Parathyroid adenoma (tissue), 2 donors: ENCODE data around the gene VEPH1.

Source experiments
- H2AFZ ChIP-seq: fragments of 300-600 bp; sonication (generic); one replicate; pipeline ENCODE4 v1.7.0; 2017; ENCODE audit warnings: antibody characterized with exemption, mild to moderate bottlenecking
- H3K27ac ChIP-seq: fragments of 300-600 bp; sonication (generic); one replicate; pipeline ENCODE4 v1.7.0; 2017
- H3K27me3 ChIP-seq: fragments of 300-600 bp; sonication (generic); one replicate; pipeline ENCODE4 v1.7.0; 2017; ENCODE audit warnings: low read length; ENCODE audit not compliant: control insufficient read depth, insufficient read depth
- H3K36me3 ChIP-seq: fragments of 300-600 bp; sonication (generic); one replicate; pipeline ENCODE4 v1.7.0; 2017; ENCODE audit warnings: low read length; ENCODE audit not compliant: control insufficient read depth, insufficient read depth
- H3K4me1 ChIP-seq: fragments of 300-600 bp; sonication (generic); one replicate; pipeline ENCODE4 v1.7.0; 2017; ENCODE audit warnings: control low read depth
- H3K4me2 ChIP-seq: fragments of 300-600 bp; sonication (generic); one replicate; pipeline ENCODE4 v1.7.0; 2017; ENCODE audit warnings: low read length
- H3K4me3 ChIP-seq: fragments of 300-600 bp; sonication (generic); one replicate; pipeline ENCODE4 v1.7.0; 2017; ENCODE audit warnings: low read depth, low read length
- H3K79me2 ChIP-seq: fragments of 300-600 bp; sonication (generic); one replicate; pipeline ENCODE4 v1.7.0; 2017; ENCODE audit warnings: control low read depth
- H3K9ac ChIP-seq: fragments of 300-600 bp; sonication (generic); one replicate; pipeline ENCODE4 v1.7.0; 2017; ENCODE audit warnings: mild to moderate bottlenecking
- H3K9me3 ChIP-seq: fragments of 300-600 bp; sonication (generic); one replicate; pipeline ENCODE4 v1.7.0; 2017; ENCODE audit warnings: low read length; ENCODE audit not compliant: control insufficient read depth
- TF ChIP-seq, protein P1 (sequence below): fragments of 300-600 bp; sonication (generic); IDR thresholded peaks from one replicate; pipeline ENCODE4 v1.7.0; 2017; ENCODE audit warnings: antibody characterized with exemption, mild to moderate bottlenecking
- donor health status: primary hyperparathyroidism.

VEPH1 gene

DNA sequence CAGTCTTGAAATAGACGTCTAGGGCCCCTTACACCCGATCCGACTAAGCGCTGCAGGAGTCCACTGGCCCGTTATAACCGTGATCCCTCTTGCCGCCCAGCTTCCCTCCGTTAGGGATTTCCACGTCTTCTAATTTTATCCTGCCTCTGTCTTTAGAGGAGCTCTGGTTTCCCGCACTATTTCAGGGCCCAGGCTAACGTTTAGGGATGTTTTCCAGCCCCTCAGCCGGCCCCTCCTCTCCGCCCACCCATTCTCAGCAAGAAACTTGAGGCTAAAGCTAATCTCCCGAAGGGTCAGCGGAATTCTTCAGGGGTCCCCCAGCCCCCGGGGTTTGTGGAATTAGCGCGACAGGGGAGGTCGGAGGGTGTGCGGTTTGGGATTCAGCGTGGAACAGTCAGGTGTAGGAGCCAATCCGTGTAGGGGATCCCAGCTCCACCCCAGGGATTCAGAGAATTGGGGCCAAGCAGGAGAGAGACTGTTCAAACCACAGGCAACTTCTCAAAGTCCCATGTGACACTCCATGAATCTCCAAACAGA lies 65.0 kb downstream of the VEPH1 start:
- no peaks in the 10 kb centered on the region for H3K79me2 ChIP-seq
- no peaks in the 10 kb centered on the region for H3K27me3 ChIP-seq
- no peak overlapping the region for H3K27ac ChIP-seq
- H3K4me2 ChIP-seq: peak overlapping the region; percentile 84
- peak overlapping the region; percentile 47 for H3K4me3 ChIP-seq
- H3K4me1 ChIP-seq: peaks cover 4% of the 10 kb centered on the region
- H3K36me3 ChIP-seq: no peaks in the 10 kb centered on the region
- peak overlapping the region; percentile 80 for H2AFZ ChIP-seq
- H3K9me3 ChIP-seq: no peaks in the 10 kb centered on the region
- TF ChIP-seq, protein P1, sequence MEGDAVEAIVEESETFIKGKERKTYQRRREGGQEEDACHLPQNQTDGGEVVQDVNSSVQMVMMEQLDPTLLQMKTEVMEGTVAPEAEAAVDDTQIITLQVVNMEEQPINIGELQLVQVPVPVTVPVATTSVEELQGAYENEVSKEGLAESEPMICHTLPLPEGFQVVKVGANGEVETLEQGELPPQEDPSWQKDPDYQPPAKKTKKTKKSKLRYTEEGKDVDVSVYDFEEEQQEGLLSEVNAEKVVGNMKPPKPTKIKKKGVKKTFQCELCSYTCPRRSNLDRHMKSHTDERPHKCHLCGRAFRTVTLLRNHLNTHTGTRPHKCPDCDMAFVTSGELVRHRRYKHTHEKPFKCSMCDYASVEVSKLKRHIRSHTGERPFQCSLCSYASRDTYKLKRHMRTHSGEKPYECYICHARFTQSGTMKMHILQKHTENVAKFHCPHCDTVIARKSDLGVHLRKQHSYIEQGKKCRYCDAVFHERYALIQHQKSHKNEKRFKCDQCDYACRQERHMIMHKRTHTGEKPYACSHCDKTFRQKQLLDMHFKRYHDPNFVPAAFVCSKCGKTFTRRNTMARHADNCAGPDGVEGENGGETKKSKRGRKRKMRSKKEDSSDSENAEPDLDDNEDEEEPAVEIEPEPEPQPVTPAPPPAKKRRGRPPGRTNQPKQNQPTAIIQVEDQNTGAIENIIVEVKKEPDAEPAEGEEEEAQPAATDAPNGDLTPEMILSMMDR: no peak
- no peak overlapping the region for H3K9ac ChIP-seq

- Histone ChIP-seq H3K27me3 (no peaks in the 10 kb centered on the region), H3K36me3 (no peaks in the 10 kb centered on the region), H3K4me2 (peak within 1 kb of the TSS; percentile 84), H3K79me2 (no peaks in the 10 kb centered on the region), H3K4me1 (peaks cover 4% of the 10 kb centered on the region), H3K27ac (peak within 1 kb of the TSS; percentile 16), H3K4me3 (peak within 1 kb of the TSS; percentile 47), H3K9me3 (no peaks in the 10 kb centered on the region), H3K9ac (no peak within 1 kb of the TSS), H2AFZ (peak within 1 kb of the TSS; percentile 80)
- TF ChIP-seq, protein P1: no peak
Measured at GRCh38 chr3:157436583-157437291, 66.5 kb downstream of the VEPH1 start, which contains the start of gene PTX3. PTX3 (plus strand) TSS chr3:157436850; CDS start chr3:157436934, 84 bp downstream.

DNA sequence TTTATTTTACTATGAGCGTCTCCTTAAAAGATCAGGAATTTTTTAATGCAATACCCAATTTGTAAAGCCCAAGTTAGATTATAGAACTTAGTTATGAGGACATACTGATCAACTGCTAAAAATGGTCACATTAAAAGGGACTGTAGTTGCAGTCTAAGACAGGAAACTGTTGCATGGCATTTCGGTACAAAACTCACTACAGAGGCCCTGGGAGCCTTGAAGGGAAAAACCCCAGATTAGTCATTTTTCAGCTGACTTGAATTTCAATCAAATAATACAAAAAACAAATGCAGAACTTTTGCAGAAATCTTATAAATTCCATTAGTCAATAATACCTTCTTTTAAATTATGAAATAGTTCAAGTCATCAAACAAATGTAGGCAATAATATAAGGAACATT lies 73.5 kb downstream of the VEPH1 start:
- no peaks in the 10 kb centered on the region for H3K4me1 ChIP-seq
- H2AFZ ChIP-seq: no peak overlapping the region
- TF ChIP-seq, protein P1: no peak
- no peaks in the 10 kb centered on the region for H3K27me3 ChIP-seq
- no peak overlapping the region for H3K9ac ChIP-seq
- H3K9me3 ChIP-seq: no peaks in the 10 kb centered on the region
- H3K36me3 ChIP-seq: no peaks in the 10 kb centered on the region
- H3K27ac ChIP-seq: no peak overlapping the region
- no peak overlapping the region for H3K4me3 ChIP-seq
- no peaks in the 10 kb centered on the region for H3K79me2 ChIP-seq
- no peak overlapping the region for H3K4me2 ChIP-seq

GRCh38 chr3:157428853-157429252 lies 74.4 kb downstream of the VEPH1 start:
- Histone ChIP-seq H3K27me3 (no peaks in the 10 kb centered on the region), H3K36me3 (no peaks in the 10 kb centered on the region), H3K4me1 (no peaks in the 10 kb centered on the region), H3K4me2 (no peak overlapping the region), H3K9ac (no peak overlapping the region), H3K27ac (no peak overlapping the region), H2AFZ (no peak overlapping the region), H3K4me3 (no peak overlapping the region), H3K79me2 (no peaks in the 10 kb centered on the region), H3K9me3 (no peaks in the 10 kb centered on the region)
- TF ChIP-seq, protein P1: no peak

- no peaks in the 10 kb centered on the region for H3K36me3 ChIP-seq
- no peak overlapping the region for H3K9ac ChIP-seq
- H3K79me2 ChIP-seq: no peaks in the 10 kb centered on the region
- H3K4me2 ChIP-seq: no peak overlapping the region
- H3K4me3 ChIP-seq: no peak overlapping the region
- H3K27ac ChIP-seq: no peak overlapping the region
- no peaks in the 10 kb centered on the region for H3K4me1 ChIP-seq
- no peaks in the 10 kb centered on the region for H3K27me3 ChIP-seq
- no peak overlapping the region for H2AFZ ChIP-seq
- TF ChIP-seq, protein P1: no peak
- no peaks in the 10 kb centered on the region for H3K9me3 ChIP-seq
Measured at GRCh38 chr3:157427901-157428300, 75.3 kb downstream of the VEPH1 start.
